Small intestine (tissue), 7 donors: ENCODE data around the gene MCRIP1. TPM values are rescaled to one million over a fixed set of nuclear protein-coding genes. Genes with fewer than 3 reads are reported as not detected.

Experiments used
- DNase-seq, 2 donors: peaks; one replicate each; pipeline versions ENCODE4 v3.0.0 to v3.0.0-alpha.2; 2013
- FAIRE-seq: peaks from 2 replicates; lab custom pipeline; 2012; peaks lifted over from hg19 to GRCh38; lab: Jason Lieb, UNC
- H3K27ac ChIP-seq, 3 donors: one replicate each; pipeline ENCODE4 v1.5.1; 2013; ENCODE audit warnings: low read length in 2 of 3, mild to moderate bottlenecking in 2 of 3, control low read depth in 1 of 3, inconsistent platforms in 1 of 3, low read depth in 1 of 3, moderate library complexity in 1 of 3
- H3K27me3 ChIP-seq, 3 donors: one replicate each; pipeline ENCODE4 v1.6.1; 2013; ENCODE audit warnings: low read length in 3 of 3, inconsistent platforms in 1 of 3; ENCODE audit not compliant: control insufficient read depth in 3 of 3, insufficient read depth in 3 of 3
- H3K36me3 ChIP-seq, 3 donors: one replicate each; pipeline ENCODE4 v1.6.1; 2013; ENCODE audit warnings: low read length in 3 of 3, inconsistent platforms in 1 of 3, low read depth in 1 of 3, mild to moderate bottlenecking in 1 of 3, moderate library complexity in 1 of 3; ENCODE audit not compliant: control insufficient read depth in 3 of 3, insufficient read depth in 2 of 3
- H3K4me1 ChIP-seq, 3 donors: one replicate each; pipeline ENCODE4 v1.6.1; 2013; ENCODE audit warnings: low read length in 2 of 3, inconsistent platforms in 1 of 3, low read depth in 1 of 3, mild to moderate bottlenecking in 1 of 3, moderate library complexity in 1 of 3; ENCODE audit not compliant: control insufficient read depth in 3 of 3, insufficient read depth in 2 of 3
- H3K4me3 ChIP-seq, 3 donors: one replicate each; pipeline ENCODE4 v1.5.1; 2013; ENCODE audit warnings: low read length in 3 of 3, control low read depth in 1 of 3, inconsistent platforms in 1 of 3, low read depth in 1 of 3, mild to moderate bottlenecking in 1 of 3, moderate library complexity in 1 of 3
- H3K9me3 ChIP-seq, 2 donors: one replicate each; pipeline ENCODE4 v1.6.1; 2013; ENCODE audit warnings: low read depth in 1 of 2, low read length in 1 of 2; ENCODE audit not compliant: control insufficient read depth in 2 of 2, insufficient read depth in 1 of 2
- WGBS, 3 donors: extraction: QIAGEN DNeasy Blood & Tissue Kit; methylation state at CpG; one replicate each; pipeline ENCODE4 v1.1.7; 2013; 5-methylcytosine and 5-hydroxymethylcytosine counted together
- polyA plus RNA-seq, 4 donors: library from polyadenylated mRNA; stranded (reverse) in 3 of 4; unstranded in 1 of 4; fragments of 200-250 nt in 3 of 4; fragments of 120-200 nt in 1 of 4; gene quantifications; one replicate each; pipeline versions ENCODE4 v1.2.1 to v1.2.3, GENCODE V29; 2013
- donor health status: healthy with polysubstance abuse.
- donor health status: control.
- donor health status: control.
- donor health status: Bipolar disorder and iron deficiency.
- donor health status: healthy.

The MCRIP1 gene
- polyA plus RNA-seq, 4 donors: 19.5 to 87.6 (median 48.5) TPM

DNA sequence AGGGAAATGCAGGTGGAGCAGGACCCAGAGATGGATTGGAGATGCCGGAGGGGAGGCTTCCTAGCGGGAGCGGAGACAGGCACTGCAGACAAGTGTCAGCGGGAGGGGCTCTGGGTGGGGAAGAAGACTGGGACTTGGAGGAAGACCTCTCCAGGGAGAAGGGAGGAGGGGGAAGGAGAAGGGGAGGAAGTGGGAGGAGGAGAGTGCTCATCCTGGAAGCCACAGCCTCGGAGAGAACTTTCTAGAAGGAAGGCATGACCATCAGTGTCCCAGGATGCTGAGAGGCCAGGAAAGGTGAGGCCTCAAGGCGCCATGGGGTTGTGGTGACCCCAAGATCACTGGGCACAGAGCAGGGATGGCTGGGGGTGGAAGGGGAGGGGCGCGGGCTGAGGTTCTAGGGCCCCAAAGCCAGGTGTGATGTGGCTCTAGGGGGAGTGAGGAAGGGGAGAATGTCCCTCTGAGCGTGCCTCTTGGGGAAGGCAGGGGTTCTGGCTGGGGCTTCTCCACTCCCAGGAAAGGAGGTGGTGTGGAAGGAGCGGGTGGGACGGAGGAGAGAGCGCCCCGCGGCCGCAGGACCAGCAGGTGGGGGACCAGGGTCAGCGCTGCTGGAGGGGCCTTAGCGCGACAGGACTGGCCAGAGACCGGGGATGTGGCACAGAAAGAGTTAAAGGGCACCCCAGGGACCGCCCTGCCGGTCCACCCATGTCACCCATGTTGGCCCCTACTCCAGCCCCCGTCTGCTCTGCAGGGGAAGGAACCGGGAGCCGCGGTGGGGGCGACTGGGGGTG lies 30.0 kb downstream of the MCRIP1 start:
- no peak for DNase-seq
- FAIRE-seq: no peak
- WGBS, 3 donors: 27 to 45% (median 28%) methylated on average over 14 to 26 of the region's 26 CpGs

DNA sequence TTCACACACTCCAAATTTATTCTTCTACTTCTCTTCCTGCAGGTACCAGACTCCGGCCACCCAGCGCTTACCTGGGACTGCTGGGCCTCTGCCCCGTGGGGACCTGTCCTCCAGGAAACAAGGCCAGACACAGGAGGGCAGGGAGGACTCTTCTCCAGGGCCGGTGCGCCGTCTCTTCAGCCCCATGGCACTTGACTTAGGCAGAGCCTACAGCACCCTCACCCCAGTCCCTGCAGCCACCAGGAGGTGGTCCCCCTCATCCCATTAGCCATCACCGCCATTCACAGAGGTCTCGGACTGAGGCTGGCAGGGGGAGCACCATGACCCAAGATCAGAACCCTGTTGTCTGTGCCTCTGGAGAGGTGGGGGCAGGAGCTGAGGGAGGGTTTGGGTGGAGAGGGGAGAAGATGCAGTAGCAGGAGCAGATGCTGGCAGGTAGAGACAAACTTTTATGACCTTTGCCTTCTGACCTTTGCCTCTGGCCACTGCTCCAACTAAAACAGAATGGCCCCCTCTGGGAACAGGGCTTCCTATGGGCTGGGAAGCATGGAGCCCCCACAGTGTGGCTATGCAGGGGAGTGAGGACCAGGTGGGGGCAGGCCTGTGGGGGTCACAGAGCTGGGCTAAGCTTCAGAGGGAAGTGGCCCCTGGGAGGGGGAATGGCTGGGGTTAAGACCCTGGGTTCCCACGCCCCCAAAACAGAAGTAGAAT lies 30.9 kb downstream of the MCRIP1 start:
- H3K9me3 ChIP-seq: peaks cover 0 to 11% of the 10 kb centered on the region in 2 donors
- no peak overlapping the region for H3K4me3 ChIP-seq
- no peak for FAIRE-seq
- peaks cover 14 to 62% (median 33%) of the 10 kb centered on the region in 3 donors for H3K27me3 ChIP-seq
- peaks cover 0 to 6% (median 0%) of the 10 kb centered on the region in 3 donors for H3K4me1 ChIP-seq
- no peaks in the 10 kb centered on the region for H3K36me3 ChIP-seq
- 66 to 80% (median 75%) methylated on average over 9 of the region's 9 CpGs for WGBS, 3 donors
- no peak for DNase-seq
- no peak overlapping the region for H3K27ac ChIP-seq

More for the DNA sequence above, 30.0 kb downstream of the MCRIP1 start:
- Histone ChIP-seq H3K27ac (no peak overlapping the region), H3K4me3 (no peak overlapping the region), H3K4me1 (peaks cover 0 to 6% (median 0%) of the 10 kb centered on the region in 3 donors), H3K36me3 (no peaks in the 10 kb centered on the region), H3K9me3 (peaks cover 0 to 11% of the 10 kb centered on the region in 2 donors), H3K27me3 (peaks cover 14 to 71% (median 39%) of the 10 kb centered on the region in 3 donors)

DNA sequence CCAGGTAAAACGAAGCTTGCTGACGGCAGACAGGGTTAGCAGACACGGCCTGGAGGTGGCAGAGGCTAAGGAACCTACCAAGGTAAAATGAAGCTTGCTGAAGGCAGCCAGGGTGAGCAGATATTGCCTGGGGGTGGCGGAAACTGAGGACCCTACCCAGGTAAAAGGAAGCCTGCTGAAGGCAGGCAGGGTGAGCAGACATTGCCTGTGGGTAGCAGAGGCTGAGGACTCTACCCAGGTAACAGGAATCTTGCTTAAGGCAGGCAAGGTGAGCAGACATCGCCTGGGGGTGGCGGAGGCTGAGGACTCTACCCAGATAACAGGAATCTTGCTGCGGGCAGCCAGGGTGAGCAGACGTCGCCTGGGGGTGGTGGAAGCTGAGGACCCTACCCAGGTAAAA lies 31.8 kb downstream of the MCRIP1 start:
- no peak overlapping the region for H3K4me3 ChIP-seq
- DNase-seq (no peak), FAIRE-seq (no peak)
- H3K9me3 ChIP-seq: peaks cover 0 to 11% of the 10 kb centered on the region in 2 donors
- H3K4me1 ChIP-seq: peaks cover 0 to 6% (median 0%) of the 10 kb centered on the region in 3 donors
- H3K27me3 ChIP-seq: peaks cover 10 to 54% (median 33%) of the 10 kb centered on the region in 3 donors
- no peaks in the 10 kb centered on the region for H3K36me3 ChIP-seq
- H3K27ac ChIP-seq: no peak overlapping the region
- 82 to 87% (median 85%) methylated on average over 9 of the region's 9 CpGs for whole genome bisulfite sequencing, 3 donors

DNA sequence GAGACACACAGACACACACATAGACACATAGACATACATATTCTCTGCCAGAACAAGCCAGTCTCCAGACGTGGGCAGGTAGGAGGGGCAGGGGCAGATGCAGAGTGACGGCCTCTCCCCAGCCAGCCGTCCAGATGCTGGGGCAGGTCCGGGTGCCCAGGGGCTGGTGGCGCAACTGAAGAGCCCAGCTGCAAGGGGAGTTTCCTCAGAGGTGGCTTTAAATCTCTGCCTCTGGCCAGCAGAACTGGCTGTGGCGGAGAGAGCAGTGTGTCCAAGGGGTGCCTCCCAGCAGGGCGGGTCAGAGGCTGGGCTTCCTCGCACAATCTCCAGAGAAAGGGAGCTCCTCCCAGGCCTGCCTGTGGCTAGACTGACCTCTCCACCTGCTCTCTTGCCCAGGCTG lies 38.6 kb downstream of the MCRIP1 start:
- FAIRE-seq (no peak), DNase-seq (peak in 1 of 2 donors; percentile 56)
- peaks cover 0 to 4% (median 0%) of the 10 kb centered on the region in 3 donors for H3K27me3 ChIP-seq
- H3K4me1 ChIP-seq: peaks cover 0 to 7% (median 0%) of the 10 kb centered on the region in 3 donors
- peaks cover 0 to under 1% of the 10 kb centered on the region in 2 donors for H3K9me3 ChIP-seq
- no peak overlapping the region for H3K4me3 ChIP-seq
- no peaks in the 10 kb centered on the region for H3K36me3 ChIP-seq
- WGBS, 3 donors: 3 to 30% (median 29%) methylated on average over 7 to 8 of the region's 8 CpGs
- no peak overlapping the region for H3K27ac ChIP-seq

DNA sequence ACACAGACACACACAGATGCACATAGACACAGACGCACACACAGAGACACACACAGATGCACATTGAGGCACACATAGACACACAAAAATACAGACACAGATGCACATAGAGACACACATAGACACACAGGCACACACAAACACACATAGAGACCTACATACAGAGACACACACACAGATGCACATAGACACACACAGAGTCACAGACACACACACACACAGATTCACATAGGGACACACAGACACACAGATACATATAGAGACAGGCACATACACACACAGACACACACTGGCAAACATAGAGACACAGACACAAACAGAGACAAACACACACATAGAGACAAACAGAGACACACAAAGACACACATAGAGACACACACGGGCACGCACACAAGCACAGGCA lies 39.0 kb downstream of the MCRIP1 start:
- no peaks in the 10 kb centered on the region for H3K9me3 ChIP-seq
- WGBS, 3 donors: 80 to 86% (median 85%) methylated on average over 3 of the region's 3 CpGs

DNA sequence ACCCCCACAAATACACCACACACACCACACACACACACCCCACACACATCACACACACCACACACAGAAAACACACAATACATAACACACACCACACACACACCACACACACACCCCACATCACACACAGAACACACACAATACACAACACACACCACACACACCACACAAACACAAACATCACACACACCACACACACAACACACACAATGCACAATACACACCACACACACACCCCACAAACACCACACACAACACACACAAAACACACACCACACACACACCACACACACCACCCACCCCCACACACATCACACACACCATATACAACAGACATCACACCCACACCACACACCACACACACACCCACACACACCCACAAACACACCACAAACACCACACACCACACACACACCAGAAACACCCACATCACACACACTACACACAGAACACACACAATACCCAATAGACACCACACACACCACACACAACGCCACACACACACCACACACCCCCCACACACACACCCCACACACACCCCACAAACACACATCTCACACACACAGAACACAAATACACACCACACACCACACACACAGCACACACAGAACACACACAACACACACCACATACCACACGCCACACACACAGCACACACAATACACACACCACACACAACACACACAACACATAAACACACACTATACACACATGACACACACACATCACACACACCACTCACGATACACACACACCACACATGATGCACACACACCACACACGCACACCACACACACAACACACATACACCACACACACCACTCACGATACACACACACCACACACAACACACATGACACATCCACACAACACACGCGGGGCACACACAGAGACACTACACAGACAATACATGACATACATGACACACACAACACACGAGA lies 40.1 kb downstream of the MCRIP1 start:
- no peak overlapping the region for H3K4me3 ChIP-seq
- H3K9me3 ChIP-seq: no peaks in the 10 kb centered on the region
- DNase-seq (no peak), FAIRE-seq (no peak)
- H3K27ac ChIP-seq: no peak overlapping the region
- H3K36me3 ChIP-seq: no peaks in the 10 kb centered on the region
- peaks cover 0 to 4% (median 0%) of the 10 kb centered on the region in 3 donors for H3K27me3 ChIP-seq
- peaks cover 0 to 7% (median 0%) of the 10 kb centered on the region in 3 donors for H3K4me1 ChIP-seq
- 87 to 92% (median 90%) methylated on average over 8 of the region's 8 CpGs for WGBS, 3 donors

More for the DNA sequence above, 39.0 kb downstream of the MCRIP1 start:
- H3K36me3 ChIP-seq: no peaks in the 10 kb centered on the region
- peaks cover 0 to 7% (median 0%) of the 10 kb centered on the region in 3 donors for H3K4me1 ChIP-seq
- DNase-seq (no peak), FAIRE-seq (no peak)
- no peak overlapping the region for H3K27ac ChIP-seq
- H3K27me3 ChIP-seq: peaks cover 0 to 4% (median 0%) of the 10 kb centered on the region in 3 donors
- no peak overlapping the region for H3K4me3 ChIP-seq
